Measurements from ENCODE around the gene RNF207.

DNA sequence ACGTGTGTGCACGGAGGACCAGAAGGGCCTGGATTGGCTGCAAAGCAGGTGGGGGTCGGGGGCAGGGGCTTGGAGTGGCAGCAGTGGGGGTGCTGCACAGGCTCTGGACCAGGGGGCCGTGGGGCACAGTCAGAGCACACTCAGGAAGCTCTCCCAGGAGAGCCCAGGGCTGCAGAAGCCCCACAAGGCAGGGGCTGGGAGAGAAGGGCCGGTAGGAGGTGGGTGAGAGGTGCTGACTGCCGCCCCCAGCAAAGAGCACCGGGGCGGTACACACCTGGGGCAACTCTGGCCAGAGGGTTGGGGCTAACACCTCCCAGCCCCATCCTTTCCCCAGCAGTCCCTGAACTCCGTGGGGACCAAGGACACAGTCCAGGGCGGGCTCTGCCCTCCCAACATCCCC lies 39.7 kb upstream of the RNF207 start:
- TF ChIP-seq EGR1 (IDR thresholded peaks at IDR 0.05; ENCODE audit: borderline replicate concordance in 1 of 2, low read depth in 2 of 2, low read length in 2 of 2), result no peak
- TF ChIP-seq, protein P1, sequence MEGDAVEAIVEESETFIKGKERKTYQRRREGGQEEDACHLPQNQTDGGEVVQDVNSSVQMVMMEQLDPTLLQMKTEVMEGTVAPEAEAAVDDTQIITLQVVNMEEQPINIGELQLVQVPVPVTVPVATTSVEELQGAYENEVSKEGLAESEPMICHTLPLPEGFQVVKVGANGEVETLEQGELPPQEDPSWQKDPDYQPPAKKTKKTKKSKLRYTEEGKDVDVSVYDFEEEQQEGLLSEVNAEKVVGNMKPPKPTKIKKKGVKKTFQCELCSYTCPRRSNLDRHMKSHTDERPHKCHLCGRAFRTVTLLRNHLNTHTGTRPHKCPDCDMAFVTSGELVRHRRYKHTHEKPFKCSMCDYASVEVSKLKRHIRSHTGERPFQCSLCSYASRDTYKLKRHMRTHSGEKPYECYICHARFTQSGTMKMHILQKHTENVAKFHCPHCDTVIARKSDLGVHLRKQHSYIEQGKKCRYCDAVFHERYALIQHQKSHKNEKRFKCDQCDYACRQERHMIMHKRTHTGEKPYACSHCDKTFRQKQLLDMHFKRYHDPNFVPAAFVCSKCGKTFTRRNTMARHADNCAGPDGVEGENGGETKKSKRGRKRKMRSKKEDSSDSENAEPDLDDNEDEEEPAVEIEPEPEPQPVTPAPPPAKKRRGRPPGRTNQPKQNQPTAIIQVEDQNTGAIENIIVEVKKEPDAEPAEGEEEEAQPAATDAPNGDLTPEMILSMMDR (IDR thresholded peaks at IDR 0.05 in 2 of 3, conservative IDR thresholded peaks at IDR 0.05 in 1 of 3; ENCODE audit: control insufficient read depth in 2 of 3, extremely low read depth in 1 of 3, insufficient read depth in 1 of 3, low read depth in 3 of 3, low read length in 3 of 3), result no peak

All from GM12878 (cell line).